ENCODE data around the gene GIMAP8. TPM values are rescaled to one million over a fixed set of nuclear protein-coding genes. Genes with fewer than 3 reads are reported as not detected.

Gene GIMAP8
- total and polyA plus RNA-seq, 2 of the 8 experiments (the other 6 are each of a cell fraction or from before 2014, with no cell fraction given) = not detected

DNA sequence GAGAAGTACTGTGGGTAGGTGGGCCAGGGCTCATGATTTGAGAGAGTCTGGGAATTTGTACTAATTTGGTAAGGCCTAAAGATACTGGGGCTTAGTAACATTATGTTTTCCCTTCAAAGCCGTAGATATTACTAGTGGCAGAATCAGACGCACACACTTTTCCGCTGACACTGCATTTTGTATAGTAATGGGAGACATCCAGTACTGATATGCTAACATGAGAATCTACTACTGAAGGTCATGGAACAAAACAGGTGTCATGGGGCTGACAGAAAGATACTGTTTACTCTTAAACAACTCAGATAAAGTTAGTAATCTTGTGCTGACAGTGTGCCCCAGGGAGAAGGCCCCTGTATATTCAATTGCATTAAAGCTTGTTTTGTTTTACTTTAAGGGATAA is 53.2 kb downstream of the GIMAP8 start:
- no peak for FAIRE-seq
- CTCF ChIA-PET (ENCODE audit: partially characterized antibody) = interaction anchor here (0.6 kb wide), 1 partner anchor 275 kb away, joined by 3 read pairs; no protein-coding TSS in a partner anchor

More for the DNA sequence above, 53.2 kb downstream of the GIMAP8 start:
- no peak overlapping the region for H4K91ac ChIP-seq (replicated peaks; ENCODE audit: insufficient read length, low read length)
- H3K4me2 ChIP-seq (ENCODE audit: insufficient read depth in 1 of 2, low read depth in 2 of 2, low read length in 2 of 2) = no peak overlapping the region
- 82% methylated on average over 3 of the region's 3 CpGs; no CpG with 5 or more reads in 1 of the 2 experiments for WGBS, 2 experiments (ENCODE audit: extremely low coverage in 1 of 2, insufficient coverage in 1 of 2, insufficient read length in 1 of 2, insufficient replicate concordance in 2 of 2, low coverage in 1 of 2, low lambda C conversion rate in 2 of 2, missing lambda C conversion rate in 1 of 2)
- H3K79me2 ChIP-seq (ENCODE audit: control insufficient read depth in 1 of 2, insufficient read depth in 2 of 2, low read length in 2 of 2) = no peaks in the 10 kb centered on the region
- no peaks in the 10 kb centered on the region for H3K9me3 ChIP-seq (ENCODE audit: insufficient read depth in 2 of 2, low read depth in 1 of 2, low read length in 1 of 2)
- no peak overlapping the region for H2BK5ac ChIP-seq (ENCODE audit: low read depth, low read length)
- no peak overlapping the region for H4K5ac ChIP-seq (ENCODE audit: insufficient read length, low read depth, low read length)
- H2BK20ac ChIP-seq (ENCODE audit: low read length) = no peak overlapping the region
- no peaks in the 10 kb centered on the region for H4K20me1 ChIP-seq (replicated peaks in 1 of 2; ENCODE audit: control insufficient read depth in 1 of 2, insufficient read depth in 2 of 2, low read length in 2 of 2)
- POLR2A ChIA-PET (ENCODE audit: partially characterized antibody) = no interaction called here
- H3K27me3 ChIP-seq (replicated peaks in 1 of 4; ENCODE audit: control insufficient read depth in 3 of 4, extremely low read depth in 1 of 4, insufficient read depth in 3 of 4, low read length in 3 of 4) = no peaks in the 10 kb centered on the region
- no peak overlapping the region for H4K8ac ChIP-seq (ENCODE audit: extremely low read depth, insufficient read depth, low read length)
- no peak overlapping the region for H3K4ac ChIP-seq (replicated peaks; ENCODE audit: insufficient read length, low read depth, low read length)
- H2BK15ac ChIP-seq (ENCODE audit: low read length) = no peak overlapping the region
- no peaks in the 10 kb centered on the region for H3K4me1 ChIP-seq (replicated peaks in 1 of 4; ENCODE audit: control insufficient read depth in 3 of 4, insufficient read depth in 4 of 4, low read length in 3 of 4)
- H2BK12ac ChIP-seq (ENCODE audit: low read depth, low read length) = no peak overlapping the region
- H2BK120ac ChIP-seq (replicated peaks; ENCODE audit: low read depth, low read length) = no peak overlapping the region
- H3K4me3 ChIP-seq (ENCODE audit: extremely low read depth in 1 of 4, insufficient read depth in 2 of 4, low read depth in 3 of 4, low read length in 4 of 4) = no peak overlapping the region
- H3K23me2 ChIP-seq (ENCODE audit: low read depth, low read length) = no peaks in the 10 kb centered on the region
- no peak overlapping the region for H3K14ac ChIP-seq (ENCODE audit: insufficient read length)
- H3K18ac ChIP-seq (ENCODE audit: extremely low read depth, low read length) = no peak overlapping the region
- no peak overlapping the region for H3K56ac ChIP-seq (replicated peaks; ENCODE audit: insufficient read length, low read depth, low read length)
- TF ChIP-seq MAFK (IDR thresholded peaks at IDR 0.05; ENCODE audit: low read depth, low read length) = peak; percentile 90
- no peak for TF ChIP-seq SP1 (IDR thresholded peaks at IDR 0.05; ENCODE audit: low read depth, low read length)
- no peaks in the 10 kb centered on the region for H3K79me1 ChIP-seq (ENCODE audit: low read depth, low read length)
- no peak overlapping the region for H3K27ac ChIP-seq (ENCODE audit: low read depth, low read length)
- DNase-seq (ENCODE audit: low read depth in 1 of 2, low spot score in 2 of 2) = no peak
- no peak overlapping the region for H2AK5ac ChIP-seq (ENCODE audit: low read depth, low read length)
- no peak overlapping the region for H3K9ac ChIP-seq (replicated peaks in 1 of 4; ENCODE audit: extremely low read depth in 1 of 4, low read depth in 3 of 4, low read length in 3 of 4)
- no peak overlapping the region for H2AFZ ChIP-seq (ENCODE audit: low read length)
- no peak overlapping the region for H3K23ac ChIP-seq (ENCODE audit: insufficient read length)
- H3K36me3 ChIP-seq (ENCODE audit: control insufficient read depth in 2 of 4, insufficient read depth in 4 of 4, low read length in 3 of 4) = no peaks in the 10 kb centered on the region

Measured in H1 (cell line).